ENCODE measurements around the gene HOXC10. TPM values are rescaled to one million over a fixed set of nuclear protein-coding genes. Genes with fewer than 3 reads are reported as not detected.

The HOXC10 gene
- total RNA-seq, 2 donors from 2014 or later: 0.51 to 7.2 TPM

- no peak overlapping the region for H3K27ac ChIP-seq
- H3K4me1 ChIP-seq (replicated peaks): no peaks in the 10 kb centered on the region
- H3K27me3 ChIP-seq (replicated peaks; ENCODE audit: insufficient read depth): peaks cover 67% of the 10 kb centered on the region
- H3K4me3 ChIP-seq: no peak overlapping the region
- no peaks in the 10 kb centered on the region for H3K9me3 ChIP-seq
- WGBS: 53% methylated on average over 7 of the region's 7 CpGs
- intact Hi-C loops (cut with DNase I): no loop called here
- no peaks in the 10 kb centered on the region for H3K36me3 ChIP-seq
- TF ChIP-seq POLR2AphosphoS5 (IDR thresholded peaks at IDR 0.05): no peak
- no peak for TF ChIP-seq POLR2A (IDR thresholded peaks at IDR 0.05)
- no peak for TF ChIP-seq CTCF (IDR thresholded peaks at IDR 0.05)
- no peak for DNase-seq (ENCODE audit: low spot score)
These were observed 4.7 kb upstream of the HOXC10 start for GRCh38 chr12:53980104-53980801.

GRCh38 chr12:53980802-53981496 lies 4.0 kb upstream of the HOXC10 start:
- H3K36me3 ChIP-seq: no peaks in the 10 kb centered on the region
- intact Hi-C loops (cut with DNase I): no loop called here
- no peaks in the 10 kb centered on the region for H3K4me1 ChIP-seq (replicated peaks)
- DNase-seq (ENCODE audit: low spot score): no peak
- 70% methylated on average over 15 of the region's 15 CpGs for WGBS
- H3K27me3 ChIP-seq (replicated peaks; ENCODE audit: insufficient read depth): peaks cover 68% of the 10 kb centered on the region
- H3K4me3 ChIP-seq: no peak overlapping the region
- no peak overlapping the region for H3K27ac ChIP-seq
- H3K9me3 ChIP-seq: no peaks in the 10 kb centered on the region
- TF ChIP-seq CTCF (IDR thresholded peaks at IDR 0.05) (no peak), POLR2A (IDR thresholded peaks at IDR 0.05) (no peak), POLR2AphosphoS5 (IDR thresholded peaks at IDR 0.05) (no peak)

GRCh38 chr12:53981634-53982565 lies 3.0 kb upstream of the HOXC10 start:
- Histone ChIP-seq H3K36me3 (no peaks in the 10 kb centered on the region), H3K9me3 (no peaks in the 10 kb centered on the region), H3K27me3 (replicated peaks; ENCODE audit: insufficient read depth) (peaks cover 66% of the 10 kb centered on the region), H3K4me3 (no peak overlapping the region), H3K27ac (no peak overlapping the region), H3K4me1 (replicated peaks) (no peaks in the 10 kb centered on the region)
- intact Hi-C loops (cut with DNase I): no loop called here
- TF ChIP-seq POLR2AphosphoS5 (IDR thresholded peaks at IDR 0.05): no peak
- TF ChIP-seq POLR2A (IDR thresholded peaks at IDR 0.05): no peak
- no peak for TF ChIP-seq CTCF (IDR thresholded peaks at IDR 0.05)
- WGBS: 54% methylated on average over 30 of the region's 30 CpGs
- DNase-seq (ENCODE audit: low spot score): no peak

GRCh38 chr12:53982648-53983567 lies 2.0 kb upstream of the HOXC10 start:
- H3K4me3 ChIP-seq: no peak overlapping the region
- peaks cover 72% of the 10 kb centered on the region for H3K27me3 ChIP-seq (replicated peaks; ENCODE audit: insufficient read depth)
- H3K27ac ChIP-seq: no peak overlapping the region
- H3K36me3 ChIP-seq: no peaks in the 10 kb centered on the region
- intact Hi-C loops (cut with DNase I): no loop called here
- no peak for DNase-seq (ENCODE audit: low spot score)
- H3K9me3 ChIP-seq: no peaks in the 10 kb centered on the region
- WGBS: 39% methylated on average over 26 of the region's 26 CpGs
- no peak for TF ChIP-seq CTCF (IDR thresholded peaks at IDR 0.05)
- no peak for TF ChIP-seq POLR2AphosphoS5 (IDR thresholded peaks at IDR 0.05)
- no peaks in the 10 kb centered on the region for H3K4me1 ChIP-seq (replicated peaks)
